ENCODE results near the gene STXBP1. TPM values are rescaled to one million over a fixed set of nuclear protein-coding genes. Genes with fewer than 3 reads are reported as not detected.

The STXBP1 gene
- total and polyA plus RNA-seq, 2 of the 13 experiments (the other 11 are each of a cell fraction or from before 2014, with no cell fraction given), result 2.9 TPM

GRCh38 chr9:127739614-127740330, 127.7 kb downstream of the STXBP1 start:
- peak; percentile 3; the same call in 1 of the 2 replicates for TF ChIP-seq ZNF687 (CRISPR knock-in tag; IDR thresholded peaks at IDR 0.05)
- TF ChIP-seq SKIL (CRISPR knock-in tag; IDR thresholded peaks at IDR 0.05; ENCODE audit: borderline replicate concordance), result no peak
- Histone ChIP-seq H3K79me2 (ENCODE audit: insufficient read depth, low read length) (no peaks in the 10 kb centered on the region), H3K4me1 (ENCODE audit: insufficient read depth, low read length) (peaks cover 27% of the 10 kb centered on the region), H3K9me3 (ENCODE audit: low read length) (no peaks in the 10 kb centered on the region), H3K36me3 (replicated peaks in 1 of 2; ENCODE audit: control insufficient read depth in 1 of 2, insufficient read depth in 2 of 2, low read length in 2 of 2) (no peaks in the 10 kb centered on the region), H3K4me3 (replicated peaks in 1 of 3; ENCODE audit: insufficient read depth in 1 of 3, low read depth in 2 of 3, low read length in 3 of 3) (peak overlapping the region in 1 of 3 experiments; percentile 23; a peak in 2 of 6 replicates), H3K27ac (ENCODE audit: extremely low read length, insufficient read depth, low read length) (no peak overlapping the region), H3K27me3 (ENCODE audit: control insufficient read depth in 1 of 2, insufficient read depth in 2 of 2, low read length in 2 of 2) (peaks cover 5 to 40% of the 10 kb centered on the region in 2 experiments; a peak in 4 of 5 replicates), H3K4me2 (ENCODE audit: low read depth, low read length) (peak overlapping the region; percentile 32; the same call in 1 of the 2 replicates), H2AFZ (ENCODE audit: low read length) (no peak overlapping the region), H3K9ac (ENCODE audit: insufficient read depth, low read depth, low read length) (no peak overlapping the region), H4K20me1 (ENCODE audit: insufficient read depth, low read length) (no peaks in the 10 kb centered on the region)
- 57% methylated on average over 6 of the region's 19 CpGs for WGBS (ENCODE audit: low lambda C conversion rate)
- ChIA-PET CTCF (ENCODE audit: low intra/inter-chr PET ratio, low total read pairs) (no interaction called here), POLR2A (interaction anchor here (1.0 to 1.3 kb wide), 3 partner anchors 45 to 157 kb away, joined by 3 to 6 read pairs (median 4); partner anchors contain the start of gene CDK9)
- BruUV-seq (replicated peaks), result no TSS peak
- in situ Hi-C loops (cut with HindIII; ENCODE audit: extremely low pct_ligation_motif_present, low pct_unique_long_range_greater_than_20kb), result loop anchor here (5.0 to 10.0 kb wide), 2 partner anchors 43 to 235 kb away; no protein-coding TSS in a partner anchor
- ATAC-seq (no peak), FAIRE-seq (no peak), DNase-seq (ENCODE audit: low spot score) (no peak)
- intact Hi-C loops (cut with micrococcal nuclease; ENCODE audit: unreplicated experiment), result loop anchor here (2.0 kb wide), 1 partner anchor 45 kb away; no protein-coding TSS in a partner anchor

Data from HepG2 (cell line).